ENCODE measurements around the gene KIAA0513.
"Not testable (repeated sequence)": the region's sequence is repeated elsewhere in the genome, so short reads cannot be mapped to it uniquely, and the experiment has no call there.

KIAA0513 gene

DNA sequence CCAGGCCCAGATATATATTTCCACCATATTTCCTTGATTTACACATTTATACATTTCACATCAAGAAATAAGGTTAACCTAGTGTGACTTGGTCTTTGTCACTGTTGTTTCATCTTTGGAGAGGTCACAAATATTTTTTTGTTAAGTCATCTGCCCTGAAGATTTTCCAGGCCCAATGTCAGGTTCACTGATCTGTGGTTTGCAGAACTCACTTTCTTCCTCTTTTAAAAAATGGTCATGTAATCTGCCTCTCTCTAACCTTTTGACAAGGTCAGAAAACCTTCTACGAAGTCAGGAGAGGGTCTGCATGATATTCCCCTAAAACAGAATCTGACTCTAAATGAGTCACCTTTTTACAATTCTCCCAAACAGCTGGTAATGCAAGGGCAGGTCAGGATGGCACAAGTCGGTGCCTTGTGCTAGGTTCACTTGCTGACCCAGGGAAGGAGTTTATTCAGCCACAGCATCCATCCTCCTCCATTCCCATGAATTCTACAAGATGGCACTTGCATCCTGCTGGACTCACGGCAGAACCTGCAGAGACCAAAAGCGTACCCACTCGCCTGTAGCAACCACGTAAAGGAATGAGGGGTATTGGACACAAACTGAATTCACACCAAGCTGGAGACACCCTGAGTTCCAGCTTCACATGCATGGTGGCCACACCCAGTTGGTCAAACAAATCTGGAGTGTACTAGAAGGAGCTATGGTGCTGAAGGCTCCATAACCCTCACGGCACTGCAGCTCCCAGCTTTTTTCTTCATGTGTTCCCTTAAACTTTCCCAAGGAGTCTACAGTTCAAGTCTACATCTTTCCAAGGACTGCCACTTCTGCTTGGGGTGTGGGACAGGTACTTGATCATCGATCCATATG lies 1.6 kb upstream of the KIAA0513 start:
- no peaks in the 10 kb centered on the region for H3K9me3 ChIP-seq (ENCODE audit: control insufficient read depth, low read length)
- no peak overlapping the region for H3K4me3 ChIP-seq (ENCODE audit: low read length)
- H3K9ac ChIP-seq (ENCODE audit: low read length), result peak overlapping the region; percentile 85
- no peaks in the 10 kb centered on the region for H3K36me3 ChIP-seq (ENCODE audit: control insufficient read depth, insufficient read depth, low read length)
- H3K27me3 ChIP-seq (ENCODE audit: control insufficient read depth, insufficient read depth, low read length), result no peaks in the 10 kb centered on the region
- H3K4me1 ChIP-seq (ENCODE audit: control insufficient read depth, insufficient read depth, low read length), result peaks cover 27% of the 10 kb centered on the region

GRCh38 chr16:85026703-85027102 lies 892 bp upstream of the KIAA0513 start:
- H3K4me1 ChIP-seq (ENCODE audit: control insufficient read depth, insufficient read depth, low read length), result peaks cover 27% of the 10 kb centered on the region
- H3K9ac ChIP-seq (ENCODE audit: low read length), result peak overlapping the region; percentile 85
- H3K36me3 ChIP-seq (ENCODE audit: control insufficient read depth, insufficient read depth, low read length), result no peaks in the 10 kb centered on the region
- peak overlapping the region; percentile 9 for H3K4me3 ChIP-seq (ENCODE audit: low read length)
- H3K27me3 ChIP-seq (ENCODE audit: control insufficient read depth, insufficient read depth, low read length), result no peaks in the 10 kb centered on the region
- H3K9me3 ChIP-seq (ENCODE audit: control insufficient read depth, low read length), result no peaks in the 10 kb centered on the region

- no peaks in the 10 kb centered on the region for H3K36me3 ChIP-seq (ENCODE audit: control insufficient read depth, insufficient read depth, low read length)
- no peaks in the 10 kb centered on the region for H3K9me3 ChIP-seq (ENCODE audit: control insufficient read depth, low read length)
- peaks cover 27% of the 10 kb centered on the region for H3K4me1 ChIP-seq (ENCODE audit: control insufficient read depth, insufficient read depth, low read length)
- peak overlapping the region; percentile 72 for H3K4me3 ChIP-seq (ENCODE audit: low read length)
- H3K9ac ChIP-seq (ENCODE audit: low read length), result peak overlapping the region; percentile 85
- no peaks in the 10 kb centered on the region for H3K27me3 ChIP-seq (ENCODE audit: control insufficient read depth, insufficient read depth, low read length)
Measured at GRCh38 chr16:85027958-85028684, 526 bp downstream of the KIAA0513 start.

DNA sequence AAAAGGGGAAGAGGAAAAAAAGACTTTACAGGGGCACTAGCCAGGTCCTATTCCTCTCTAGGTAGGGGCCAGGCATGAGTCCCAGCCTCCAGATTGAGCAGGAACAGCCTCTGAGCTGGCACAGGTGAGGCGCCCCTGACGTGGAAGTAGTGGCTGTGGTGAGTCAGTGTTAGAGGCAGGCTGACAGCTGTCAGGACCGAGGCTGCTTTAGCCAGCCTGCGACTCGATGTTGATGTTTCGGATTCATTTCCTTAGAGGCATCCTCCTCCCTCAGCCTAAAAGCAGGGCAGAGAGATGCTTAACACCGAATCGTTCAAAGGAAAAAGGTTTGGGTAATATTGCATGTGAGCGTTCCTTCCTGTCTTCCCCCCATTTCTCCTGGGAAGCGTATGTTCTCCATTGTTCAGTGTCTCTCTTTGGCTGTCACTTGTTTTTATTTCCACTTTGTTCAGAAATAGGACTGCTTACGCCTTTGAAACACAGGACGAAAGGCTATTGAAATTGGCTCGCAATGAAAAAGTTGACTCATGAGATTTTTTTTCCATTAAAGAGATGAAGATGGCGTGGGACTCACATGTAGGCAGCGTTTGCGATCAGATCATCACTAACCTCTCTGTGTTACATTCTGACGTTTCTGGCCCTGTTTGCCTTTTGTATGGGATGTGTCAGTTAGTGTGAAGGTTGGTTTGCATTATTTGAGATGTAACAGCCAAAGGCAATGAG lies 1.3 kb downstream of the KIAA0513 start:
- Histone ChIP-seq H3K9ac (ENCODE audit: low read length) (peak overlapping the region; percentile 85), H3K27me3 (ENCODE audit: control insufficient read depth, insufficient read depth, low read length) (no peaks in the 10 kb centered on the region), H3K4me1 (ENCODE audit: control insufficient read depth, insufficient read depth, low read length) (peaks cover 27% of the 10 kb centered on the region), H3K4me3 (ENCODE audit: low read length) (peak overlapping the region; percentile 72), H3K9me3 (ENCODE audit: control insufficient read depth, low read length) (no peaks in the 10 kb centered on the region), H3K36me3 (ENCODE audit: control insufficient read depth, insufficient read depth, low read length) (no peaks in the 10 kb centered on the region)

- no peak overlapping the region for H3K4me3 ChIP-seq (ENCODE audit: low read length)
- no peaks in the 10 kb centered on the region for H3K9me3 ChIP-seq (ENCODE audit: control insufficient read depth, low read length)
- no peaks in the 10 kb centered on the region for H3K36me3 ChIP-seq (ENCODE audit: control insufficient read depth, insufficient read depth, low read length)
- no peaks in the 10 kb centered on the region for H3K27me3 ChIP-seq (ENCODE audit: control insufficient read depth, insufficient read depth, low read length)
- H3K9ac ChIP-seq (ENCODE audit: low read length), result peak overlapping the region; percentile 85
- peaks cover 27% of the 10 kb centered on the region for H3K4me1 ChIP-seq (ENCODE audit: control insufficient read depth, insufficient read depth, low read length)
Measured at GRCh38 chr16:85029408-85029784, 1.8 kb downstream of the KIAA0513 start.

DNA sequence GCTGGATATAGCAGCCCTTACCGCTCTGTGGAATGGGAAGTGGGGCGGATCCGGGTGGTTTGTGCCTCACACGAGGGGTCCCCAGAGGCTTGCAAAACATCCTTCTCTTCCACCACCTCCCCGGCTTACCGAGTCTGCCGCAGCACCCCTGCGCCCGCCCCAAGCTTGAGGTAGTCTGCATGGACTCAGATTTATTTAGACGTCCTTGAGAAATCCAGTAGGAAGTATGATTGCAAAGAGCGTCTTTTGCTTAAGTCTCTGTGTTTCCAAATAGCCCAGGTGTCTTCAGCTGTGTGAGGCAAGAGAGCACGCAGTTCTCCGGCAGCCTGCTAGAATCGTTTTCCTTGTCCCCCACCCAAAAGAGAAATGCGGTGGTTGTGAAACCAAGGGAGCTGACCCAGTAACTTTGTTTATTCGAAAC lies 2.4 kb downstream of the KIAA0513 start:
- Histone ChIP-seq H3K9ac (ENCODE audit: low read length) (no peak overlapping the region), H3K9me3 (ENCODE audit: control insufficient read depth, low read length) (no peaks in the 10 kb centered on the region), H3K4me1 (ENCODE audit: control insufficient read depth, insufficient read depth, low read length) (peaks cover 27% of the 10 kb centered on the region), H3K4me3 (ENCODE audit: low read length) (no peak overlapping the region), H3K27me3 (ENCODE audit: control insufficient read depth, insufficient read depth, low read length) (no peaks in the 10 kb centered on the region), H3K36me3 (ENCODE audit: control insufficient read depth, insufficient read depth, low read length) (no peaks in the 10 kb centered on the region)

- H3K36me3 ChIP-seq (ENCODE audit: control insufficient read depth, insufficient read depth, low read length), result no peaks in the 10 kb centered on the region
- H3K4me1 ChIP-seq (ENCODE audit: control insufficient read depth, insufficient read depth, low read length), result peaks cover 20% of the 10 kb centered on the region
- no peak overlapping the region for H3K4me3 ChIP-seq (ENCODE audit: low read length)
- no peaks in the 10 kb centered on the region for H3K9me3 ChIP-seq (ENCODE audit: control insufficient read depth, low read length)
- no peak overlapping the region for H3K9ac ChIP-seq (ENCODE audit: low read length)
- H3K27me3 ChIP-seq (ENCODE audit: control insufficient read depth, insufficient read depth, low read length), result no peaks in the 10 kb centered on the region
Measured at GRCh38 chr16:85031451-85031850, 3.9 kb downstream of the KIAA0513 start.

- H3K9me3 ChIP-seq (ENCODE audit: control insufficient read depth, low read length); H3K27me3 ChIP-seq (ENCODE audit: control insufficient read depth, insufficient read depth, low read length); H3K36me3 ChIP-seq (ENCODE audit: control insufficient read depth, insufficient read depth, low read length); H3K9ac ChIP-seq (ENCODE audit: low read length); H3K4me3 ChIP-seq (ENCODE audit: low read length): not testable (repeated sequence)
- H3K4me1 ChIP-seq (ENCODE audit: control insufficient read depth, insufficient read depth, low read length), result peaks cover 19% of the 10 kb centered on the region
Measured at GRCh38 chr16:85032187-85032586, 4.6 kb downstream of the KIAA0513 start.

DNA sequence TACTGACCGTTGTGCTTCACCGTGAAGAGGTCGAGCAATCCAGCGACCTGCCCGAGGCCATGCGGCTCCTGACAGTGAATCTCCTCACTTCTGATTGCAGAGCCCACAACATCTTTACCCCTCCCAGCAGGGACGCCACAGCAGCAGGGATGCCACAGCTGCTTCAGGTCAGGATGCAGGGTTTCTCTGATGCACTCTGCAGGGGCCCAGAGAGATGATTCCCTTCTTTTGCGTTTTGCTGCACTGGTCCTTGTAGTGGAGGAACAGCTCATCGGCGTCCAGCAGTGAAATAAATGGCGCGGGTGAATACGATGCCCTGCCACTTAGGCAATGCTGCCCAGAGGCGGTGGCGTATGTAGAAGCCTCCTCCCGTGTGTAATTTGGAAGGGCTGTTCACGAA lies 5.6 kb downstream of the KIAA0513 start:
- Histone ChIP-seq H3K4me3 (ENCODE audit: low read length) (no peak overlapping the region), H3K9me3 (ENCODE audit: control insufficient read depth, low read length) (no peaks in the 10 kb centered on the region), H3K9ac (ENCODE audit: low read length) (no peak overlapping the region), H3K36me3 (ENCODE audit: control insufficient read depth, insufficient read depth, low read length) (no peaks in the 10 kb centered on the region), H3K4me1 (ENCODE audit: control insufficient read depth, insufficient read depth, low read length) (peaks cover 17% of the 10 kb centered on the region), H3K27me3 (ENCODE audit: control insufficient read depth, insufficient read depth, low read length) (no peaks in the 10 kb centered on the region)

- H3K36me3 ChIP-seq (ENCODE audit: control insufficient read depth, insufficient read depth, low read length), result no peaks in the 10 kb centered on the region
- H3K9ac ChIP-seq (ENCODE audit: low read length), result no peak overlapping the region
- H3K27me3 ChIP-seq (ENCODE audit: control insufficient read depth, insufficient read depth, low read length), result no peaks in the 10 kb centered on the region
- H3K4me3 ChIP-seq (ENCODE audit: low read length), result no peak overlapping the region
- no peaks in the 10 kb centered on the region for H3K9me3 ChIP-seq (ENCODE audit: control insufficient read depth, low read length)
- H3K4me1 ChIP-seq (ENCODE audit: control insufficient read depth, insufficient read depth, low read length), result peaks cover under 1% of the 10 kb centered on the region
Measured at GRCh38 chr16:85034591-85035433, 7.2 kb downstream of the KIAA0513 start.

DNA sequence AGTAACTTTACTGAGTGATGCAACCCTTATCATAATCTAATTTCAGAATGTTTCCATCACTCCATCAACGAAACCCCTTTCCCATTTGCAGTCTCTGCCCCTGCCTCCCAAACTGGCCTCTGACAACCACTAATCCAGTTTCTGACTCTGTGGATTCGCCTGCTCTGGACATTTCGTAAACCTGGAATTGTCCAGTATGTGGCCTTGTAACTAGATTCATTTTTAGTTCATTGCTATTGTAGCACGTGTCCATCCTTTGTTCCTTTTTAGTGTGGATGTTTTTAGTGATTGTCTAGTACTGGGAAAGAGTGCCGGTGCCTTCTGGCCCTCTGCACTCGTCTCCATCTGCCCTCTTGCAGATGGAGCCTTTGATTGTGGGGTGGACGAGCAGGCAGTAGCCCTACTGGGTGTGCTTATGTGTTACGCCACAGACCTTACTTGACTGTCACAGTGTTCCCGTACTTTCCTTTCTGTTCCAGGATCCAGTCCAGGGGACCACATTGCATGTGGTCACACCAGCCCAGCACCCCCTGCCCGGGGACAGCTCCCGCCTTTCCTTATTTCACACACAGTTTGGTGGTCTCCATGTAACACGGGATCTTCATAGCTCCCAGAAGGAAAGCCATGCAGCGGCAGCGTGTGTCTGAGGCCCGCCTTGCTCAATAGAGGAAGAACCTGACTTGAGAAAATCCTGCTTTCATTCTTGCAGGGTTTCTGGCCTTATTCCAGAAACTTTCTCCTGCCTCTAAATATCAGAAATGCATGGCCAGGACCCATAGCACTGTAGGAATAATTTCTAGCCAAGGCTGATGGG lies 8.8 kb downstream of the KIAA0513 start:
- Histone ChIP-seq H3K9me3 (ENCODE audit: control insufficient read depth, low read length) (no peaks in the 10 kb centered on the region), H3K9ac (ENCODE audit: low read length) (no peak overlapping the region), H3K27me3 (ENCODE audit: control insufficient read depth, insufficient read depth, low read length) (no peaks in the 10 kb centered on the region), H3K4me3 (ENCODE audit: low read length) (no peak overlapping the region), H3K36me3 (ENCODE audit: control insufficient read depth, insufficient read depth, low read length) (no peaks in the 10 kb centered on the region), H3K4me1 (ENCODE audit: control insufficient read depth, insufficient read depth, low read length) (no peaks in the 10 kb centered on the region)

All from mucosa of stomach (tissue), 1 donor.